ENCODE measurements around the gene FILIP1L.

The FILIP1L gene

GRCh38 chr3:99947356-99947755 is 166.9 kb downstream of the FILIP1L start:
- DNase-seq, result no peak

- no peak for DNase-seq
Observed at GRCh38 chr3:99945328-99945995, 168.8 kb downstream of the FILIP1L start.

GRCh38 chr3:99943931-99944761 is 170.2 kb downstream of the FILIP1L start:
- no peak for DNase-seq

DNA sequence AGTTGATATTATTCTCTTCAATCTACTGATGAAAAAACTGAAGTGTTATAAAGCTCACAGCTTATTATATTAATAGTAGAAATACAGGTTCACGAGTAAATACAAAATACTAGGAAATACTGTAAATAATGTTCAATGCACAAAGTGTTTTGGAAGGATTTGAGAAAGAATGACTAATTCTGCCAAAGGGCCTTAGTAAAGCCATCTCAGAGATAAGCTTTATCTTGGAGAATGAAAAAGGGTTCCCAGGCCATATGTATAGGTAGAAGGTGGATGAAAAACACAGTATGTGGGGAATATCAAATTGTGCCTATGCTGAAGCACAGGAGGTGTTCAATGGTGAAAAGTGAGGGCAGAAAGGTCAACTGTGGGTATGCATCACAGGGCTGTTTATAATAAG is 173.1 kb downstream of the FILIP1L start:
- no peak for DNase-seq

DNA sequence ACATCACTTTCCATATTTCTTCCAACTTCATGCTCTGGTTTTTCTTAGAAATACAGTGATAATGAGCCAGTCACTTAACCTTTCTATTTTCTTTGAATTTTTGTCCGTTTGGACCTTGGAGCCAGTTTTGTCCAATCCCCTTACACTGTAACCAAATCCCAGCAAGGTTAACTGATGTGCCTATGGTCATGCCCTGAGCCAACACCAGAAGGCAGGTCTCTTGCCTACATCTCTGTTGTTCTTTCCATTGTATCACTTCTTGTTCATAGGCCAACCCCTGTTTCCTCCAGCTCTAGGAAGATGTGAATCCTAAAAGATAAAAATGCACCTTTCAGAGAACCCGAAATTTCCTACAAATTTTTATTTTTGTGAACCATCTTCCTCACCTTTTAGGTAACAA is 174.0 kb downstream of the FILIP1L start:
- DNase-seq, result peak; percentile 61

DNA sequence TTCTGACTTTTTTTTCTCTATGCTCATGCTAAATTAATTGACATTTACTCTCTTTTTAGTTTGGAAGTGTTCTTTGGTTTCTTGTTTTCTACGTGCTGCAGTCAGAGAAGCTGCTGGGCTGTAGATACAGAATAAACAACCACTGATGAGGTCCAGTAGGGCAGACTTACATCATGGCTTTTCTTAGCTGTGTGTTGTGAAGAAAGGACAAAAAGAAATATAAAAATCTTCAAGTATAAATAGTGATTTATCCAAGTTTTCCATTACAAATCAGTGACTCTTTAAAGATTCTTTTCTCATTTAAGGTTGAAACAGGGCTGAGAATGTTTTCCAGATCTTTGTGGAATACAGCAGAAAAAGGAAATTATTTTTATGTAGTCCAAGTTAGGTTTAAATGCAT is 174.4 kb downstream of the FILIP1L start:
- no peak for DNase-seq

DNA sequence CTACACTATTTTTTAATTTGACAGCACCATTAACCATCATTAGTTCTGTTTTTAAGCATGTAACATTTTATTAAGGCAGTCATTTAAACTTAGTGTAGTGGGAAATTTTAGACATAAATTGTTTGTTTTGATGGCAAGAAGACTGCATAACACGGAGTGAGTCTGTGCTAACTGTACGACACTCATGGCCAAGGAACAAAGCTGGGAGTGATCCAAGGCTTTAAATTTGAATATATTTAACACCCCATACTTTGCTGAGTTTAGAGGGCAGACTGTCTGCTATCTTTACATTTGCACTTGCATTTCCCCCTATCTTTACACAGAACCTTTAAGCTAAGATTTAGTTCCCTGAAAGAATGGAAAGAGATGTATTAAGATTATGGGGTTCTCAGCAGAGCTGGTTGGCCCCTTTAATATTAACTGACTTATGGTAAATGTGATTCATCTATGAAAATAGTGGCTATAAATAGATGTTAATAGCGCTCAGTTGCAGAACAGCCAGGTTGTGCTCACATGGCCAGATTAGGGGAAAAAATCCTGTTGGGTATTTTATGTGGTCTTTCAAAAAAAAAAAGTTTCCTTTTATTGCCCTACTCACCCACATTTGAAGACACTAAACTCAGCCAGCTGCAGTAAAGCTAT is 175.9 kb downstream of the FILIP1L start:
- DNase-seq, result no peak

DNA sequence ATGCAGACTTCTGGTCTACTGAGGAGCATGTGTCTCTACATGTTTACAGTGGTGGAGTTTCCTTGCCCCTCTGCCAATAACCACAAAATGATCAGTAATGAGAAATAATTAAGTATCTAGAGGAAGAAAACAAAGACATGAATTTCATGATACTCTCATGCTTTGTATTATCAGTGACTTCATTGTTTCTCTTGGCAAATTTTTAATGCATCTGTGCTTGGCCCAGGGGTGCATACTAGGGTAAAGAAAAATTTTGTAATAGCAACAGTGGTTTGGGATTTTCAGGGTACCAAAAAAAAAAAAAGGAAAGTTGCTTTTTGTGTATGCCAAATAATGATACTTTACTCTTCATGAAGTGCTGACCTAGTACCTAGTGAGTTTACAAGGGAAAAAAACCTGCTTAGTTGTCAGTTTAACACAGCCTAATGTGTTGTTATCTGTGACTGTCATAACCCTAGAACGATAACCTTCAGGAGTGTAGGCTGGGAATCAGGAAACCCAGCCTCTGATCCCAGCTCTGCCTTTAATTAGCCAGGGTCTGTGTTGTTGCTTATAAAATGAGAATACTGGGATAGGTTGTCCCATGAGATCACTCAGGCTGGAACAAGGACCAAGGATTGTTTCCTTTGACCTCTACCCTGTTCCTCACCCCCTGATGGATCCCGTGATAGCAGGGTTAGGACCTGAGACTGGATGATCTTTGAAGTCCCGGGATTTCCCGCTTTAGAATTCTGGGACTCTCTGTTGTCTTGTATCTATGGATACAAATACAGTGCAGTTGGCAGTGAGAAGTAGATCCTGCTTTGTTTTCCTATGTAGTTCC is 179.1 kb downstream of the FILIP1L start:
- no peak for DNase-seq

- DNase-seq, result no peak
Observed at GRCh38 chr3:99933971-99934750, 180.1 kb downstream of the FILIP1L start.

DNA sequence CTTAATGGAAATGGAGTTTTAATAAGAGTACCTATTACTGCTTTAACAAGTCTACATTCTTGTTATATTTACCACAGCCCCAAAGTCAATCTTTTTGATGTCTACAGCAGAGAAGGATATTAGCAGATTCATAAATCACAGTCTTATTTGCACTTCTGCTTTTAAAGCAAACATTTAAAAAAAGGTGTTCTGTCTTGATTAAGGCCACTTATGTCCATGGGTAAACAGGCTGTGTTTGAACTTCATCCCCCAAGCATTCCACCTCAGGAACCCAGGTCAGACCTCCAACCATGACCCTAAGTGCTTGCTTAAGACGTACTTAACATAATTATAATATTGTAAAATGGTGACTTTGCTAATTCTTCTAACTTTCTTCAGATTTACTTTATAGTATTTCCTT is 183.2 kb downstream of the FILIP1L start:
- no peak for DNase-seq

- no peak for DNase-seq
Observed at GRCh38 chr3:99929745-99930139, 184.6 kb downstream of the FILIP1L start.

GRCh38 chr3:99928771-99929744 is 185.2 kb downstream of the FILIP1L start:
- DNase-seq, result no peak

DNA sequence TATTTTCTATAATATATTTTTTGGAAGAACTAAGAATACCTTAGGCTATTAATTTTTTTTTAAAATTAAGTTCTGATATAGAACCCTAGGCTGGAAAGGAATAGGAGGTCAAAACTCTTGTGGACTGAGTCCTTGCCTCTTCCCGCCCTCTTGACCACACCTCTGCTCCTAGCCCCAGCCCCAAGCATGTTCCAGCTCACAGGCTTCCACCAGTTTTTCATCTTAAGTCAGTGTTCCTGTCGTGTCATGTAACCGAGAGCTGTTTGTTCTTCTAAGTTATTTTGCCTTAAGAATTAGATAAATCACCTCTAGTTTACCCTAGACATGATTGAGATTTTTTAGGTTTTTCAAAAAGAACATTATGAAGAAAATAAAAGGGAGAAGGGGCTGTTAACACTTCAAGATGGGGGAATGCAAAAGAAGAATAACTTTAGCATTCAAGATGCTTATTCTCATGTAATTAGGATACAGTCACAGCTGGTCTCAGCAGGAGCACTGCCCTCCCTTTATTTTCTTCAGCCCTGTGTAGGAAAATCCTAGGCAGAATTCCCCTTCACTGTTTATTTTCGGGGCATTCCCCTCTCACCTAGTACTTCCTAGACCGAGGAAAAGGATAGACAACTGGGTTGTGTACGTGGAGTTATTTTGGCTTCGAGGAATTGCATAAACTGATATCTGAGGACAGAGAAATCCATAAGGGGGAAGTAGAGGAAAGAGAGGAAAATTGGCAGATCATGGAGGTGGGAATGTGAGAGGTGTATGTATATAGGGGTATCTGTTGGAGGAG is 186.4 kb downstream of the FILIP1L start:
- no peak for DNase-seq

DNA sequence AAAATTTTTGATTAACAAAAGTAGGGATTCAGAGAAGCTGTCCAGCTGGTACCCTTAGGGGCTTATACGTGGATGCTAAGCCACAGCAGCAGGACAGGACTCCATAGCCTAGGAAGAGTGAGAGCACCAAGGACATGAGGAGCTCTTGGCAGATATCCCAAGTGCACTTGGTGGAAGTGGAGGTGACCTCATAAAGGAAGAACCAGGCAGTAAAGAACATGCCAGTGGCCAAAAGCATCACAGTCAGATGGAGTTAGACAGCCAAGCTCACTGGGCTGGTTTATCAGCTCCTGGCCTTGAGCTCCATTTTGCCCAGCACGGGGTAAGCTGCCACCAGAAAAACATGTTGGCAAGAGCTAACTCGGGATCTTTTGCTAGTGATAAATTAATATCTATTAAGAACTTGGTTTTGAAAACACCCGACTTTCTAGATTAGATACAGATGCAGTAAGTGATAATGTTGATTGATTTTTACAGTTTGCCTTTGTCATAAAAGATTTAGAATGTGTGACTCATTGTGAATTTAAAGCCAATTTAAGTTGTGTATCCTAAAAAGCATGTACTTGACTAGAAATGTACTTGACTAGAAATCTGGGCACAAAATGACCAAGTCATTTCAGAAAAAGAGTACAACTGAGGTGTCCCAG is 188.6 kb downstream of the FILIP1L start:
- no peak for DNase-seq

- no peak for DNase-seq
Observed at GRCh38 chr3:99923873-99924272, 190.4 kb downstream of the FILIP1L start.

GRCh38 chr3:99921986-99922385 is 192.3 kb downstream of the FILIP1L start:
- DNase-seq, result no peak

DNA sequence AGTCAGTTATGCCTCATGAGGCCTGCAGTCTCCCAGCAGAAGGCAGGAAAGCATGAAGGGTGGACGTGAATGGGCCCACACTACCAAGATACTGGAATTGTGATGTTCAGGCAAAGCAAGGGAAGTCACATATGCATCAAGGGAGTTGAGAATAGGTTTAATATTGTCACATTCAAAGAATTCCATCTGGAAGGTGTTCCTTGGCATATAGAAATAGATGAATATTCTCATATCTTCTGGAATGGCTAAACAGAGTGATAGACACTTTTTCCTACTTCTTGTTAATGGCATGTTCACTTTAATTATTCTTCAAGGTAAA is 193.0 kb downstream of the FILIP1L start:
- no peak for DNase-seq

GRCh38 chr3:99920481-99921376 is 193.6 kb downstream of the FILIP1L start:
- peak; percentile 60 for DNase-seq

GRCh38 chr3:99919694-99920093 is 194.6 kb downstream of the FILIP1L start:
- no peak for DNase-seq
